AG10803 (cell line): Measurements from ENCODE around the gene GPSM1.

Experiments used
- DNase-seq: peaks from one replicate; pipeline ENCODE4 v3.0.0; 2010; ENCODE audit warnings: low read depth
- H3K4me3 ChIP-seq: 2 replicates; pipeline ENCODE4 v1.5.1; 2011; ENCODE audit warnings: mild to moderate bottlenecking, low read length, control low read depth
- TF ChIP-seq, protein P1 (sequence below): conservative IDR thresholded peaks from 2 replicates; pipeline ENCODE4 v1.5.1; 2011; ENCODE audit warnings: mild to moderate bottlenecking, low read length, control low read depth, inconsistent platforms

GPSM1 gene

DNA sequence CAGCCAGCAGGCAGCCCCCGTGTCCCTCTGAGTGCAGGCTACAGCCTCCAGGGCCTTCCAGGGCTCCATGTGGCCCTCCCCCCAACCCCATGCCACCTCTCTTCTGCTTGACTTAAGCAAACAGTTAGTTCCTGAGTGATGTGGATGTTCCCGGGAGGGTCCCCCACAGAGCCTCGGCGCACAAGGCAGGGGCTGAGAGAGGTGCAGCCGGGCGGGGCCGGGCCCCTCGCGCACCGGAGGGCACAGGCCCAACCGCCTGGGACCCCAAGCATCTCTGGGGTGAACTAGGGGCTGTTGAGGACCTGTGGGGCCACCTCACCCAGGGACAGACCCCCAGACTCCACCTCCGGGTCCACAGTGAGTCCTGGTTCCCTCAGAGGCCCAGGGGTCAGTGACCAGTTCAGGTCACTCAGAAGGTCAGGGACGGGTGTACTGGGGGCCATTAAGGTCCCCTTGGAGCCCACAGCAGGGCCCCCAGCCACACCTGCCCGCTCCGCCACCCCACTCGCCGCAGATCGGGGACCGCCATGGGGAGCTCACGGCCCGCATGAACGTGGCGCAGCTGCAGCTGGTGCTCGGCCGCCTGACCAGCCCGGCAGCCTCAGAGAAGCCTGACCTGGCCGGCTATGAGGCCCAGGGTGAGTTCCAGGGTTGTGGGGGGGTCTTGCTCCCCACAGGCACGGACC, 13.2 kb downstream of the GPSM1 start:
- DNase-seq: no peak
- TF ChIP-seq, protein P1, sequence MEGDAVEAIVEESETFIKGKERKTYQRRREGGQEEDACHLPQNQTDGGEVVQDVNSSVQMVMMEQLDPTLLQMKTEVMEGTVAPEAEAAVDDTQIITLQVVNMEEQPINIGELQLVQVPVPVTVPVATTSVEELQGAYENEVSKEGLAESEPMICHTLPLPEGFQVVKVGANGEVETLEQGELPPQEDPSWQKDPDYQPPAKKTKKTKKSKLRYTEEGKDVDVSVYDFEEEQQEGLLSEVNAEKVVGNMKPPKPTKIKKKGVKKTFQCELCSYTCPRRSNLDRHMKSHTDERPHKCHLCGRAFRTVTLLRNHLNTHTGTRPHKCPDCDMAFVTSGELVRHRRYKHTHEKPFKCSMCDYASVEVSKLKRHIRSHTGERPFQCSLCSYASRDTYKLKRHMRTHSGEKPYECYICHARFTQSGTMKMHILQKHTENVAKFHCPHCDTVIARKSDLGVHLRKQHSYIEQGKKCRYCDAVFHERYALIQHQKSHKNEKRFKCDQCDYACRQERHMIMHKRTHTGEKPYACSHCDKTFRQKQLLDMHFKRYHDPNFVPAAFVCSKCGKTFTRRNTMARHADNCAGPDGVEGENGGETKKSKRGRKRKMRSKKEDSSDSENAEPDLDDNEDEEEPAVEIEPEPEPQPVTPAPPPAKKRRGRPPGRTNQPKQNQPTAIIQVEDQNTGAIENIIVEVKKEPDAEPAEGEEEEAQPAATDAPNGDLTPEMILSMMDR: no peak
- no peak overlapping the region for H3K4me3 ChIP-seq

DNA sequence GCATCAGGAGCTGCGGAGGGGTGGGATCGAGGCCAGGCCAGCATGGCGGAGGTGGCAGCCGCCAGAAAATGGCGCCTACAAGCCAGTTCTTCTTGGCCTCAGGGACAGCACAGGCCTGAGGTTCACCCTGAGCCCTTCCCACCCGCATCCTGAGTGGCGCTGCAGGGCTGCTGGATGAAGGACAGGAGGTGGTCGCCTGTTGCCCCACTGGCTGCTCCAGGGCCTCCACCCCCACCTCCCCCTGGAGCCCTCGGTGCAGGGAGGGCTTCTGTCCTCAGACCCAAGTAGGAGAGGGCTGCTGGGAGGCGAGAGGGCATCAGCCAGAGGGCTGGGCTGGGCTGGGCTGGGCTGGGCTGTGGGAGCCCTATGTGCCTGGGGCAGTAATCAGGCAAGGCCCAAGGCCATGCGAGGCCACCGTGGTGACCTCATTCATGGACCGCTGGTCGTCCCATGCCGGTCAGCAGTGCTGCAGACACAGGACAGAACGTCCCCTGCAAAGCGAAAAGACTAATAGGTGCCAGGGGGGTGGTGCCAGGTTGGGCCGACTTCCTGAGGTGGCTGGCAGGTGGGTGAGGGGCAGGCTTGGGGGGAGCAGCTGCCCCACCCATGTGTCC, 13.8 kb downstream of the GPSM1 start:
- no peak overlapping the region for H3K4me3 ChIP-seq
- no peak for DNase-seq
- TF ChIP-seq, protein P1: no peak

DNA sequence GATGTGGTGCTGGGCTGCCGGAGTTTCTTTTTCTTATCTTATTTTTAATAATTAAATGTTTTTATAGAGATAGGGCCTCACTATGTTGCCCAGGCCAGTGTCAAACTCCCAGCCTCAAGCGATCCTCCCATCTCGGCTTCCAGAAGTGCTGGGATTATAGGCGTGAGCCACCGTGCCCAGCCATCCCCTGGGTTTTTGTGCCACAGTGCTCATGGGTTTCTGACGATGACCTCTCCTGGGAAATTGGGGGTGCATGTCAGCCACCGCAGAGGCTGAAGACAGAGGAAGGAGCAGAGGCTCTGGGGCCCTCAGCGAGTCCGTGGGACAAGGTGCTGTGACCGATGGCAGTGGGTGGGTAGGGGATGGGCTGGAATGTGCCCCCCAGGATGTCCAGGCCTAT, 14.4 kb downstream of the GPSM1 start:
- TF ChIP-seq, protein P1: no peak
- no peak overlapping the region for H3K4me3 ChIP-seq
- DNase-seq: no peak

GRCh38 chr9:136342181-136343120, 15.1 kb downstream of the GPSM1 start:
- no peak overlapping the region for H3K4me3 ChIP-seq
- TF ChIP-seq, protein P1: no peak
- DNase-seq: peak; percentile 43

GRCh38 chr9:136343121-136343883, 16.0 kb downstream of the GPSM1 start:
- no peak overlapping the region for H3K4me3 ChIP-seq
- TF ChIP-seq, protein P1: no peak
- no peak for DNase-seq

- no peak for DNase-seq
- no peak overlapping the region for H3K4me3 ChIP-seq
- TF ChIP-seq, protein P1: no peak
These were observed 16.5 kb downstream of the GPSM1 start for GRCh38 chr9:136343884-136344269.
